Activated T-cell treated with anti-CD3 and anti-CD28 coated beads, Interleukin-2, amount 50 U/mL, for 72 hours (primary cell): ENCODE data around the gene MPHOSPH10. TPM values are rescaled to one million over a fixed set of nuclear protein-coding genes. Genes with fewer than 3 reads are reported as not detected.
A peak's percentile ranks its signal among the peaks of the same experiment; 100 is the strongest.
"Not testable (repeated sequence)": the region's sequence is repeated elsewhere in the genome, so short reads cannot be mapped to it uniquely, and the experiment has no call there.

ENCODE experiments used
- ATAC-seq, 2 donors: fragments of 150-1000 bp; cut with Tn5 transposase; replicated peaks in 1 of 2; 2 replicates each; pipeline ENCODE4 v1.10.0; 2021; ENCODE audit warnings: moderate library complexity in 2 of 2, mild to moderate bottlenecking in 1 of 2
- DNase-seq, 2 donors: peaks; one replicate each; pipeline ENCODE4 v3.0.0; 2021 to 2022; ENCODE audit warnings: mixed read lengths in 1 of 2
- H3K27ac Mint-ChIP-seq: one replicate; pipeline ENCODE4 v1.8.0; 2022; ENCODE audit warnings: mild to moderate bottlenecking, moderate library complexity, mixed read lengths
- H3K27me3 Mint-ChIP-seq: one replicate; pipeline ENCODE4 v1.8.0; 2022; ENCODE audit warnings: low read depth, mixed read lengths
- H3K36me3 Mint-ChIP-seq, 2 donors: one replicate each; pipeline ENCODE4 v1.8.0; 2022; ENCODE audit warnings: mixed read lengths in 2 of 2, mild to moderate bottlenecking in 1 of 2; ENCODE audit not compliant: insufficient read depth in 2 of 2
- H3K4me1 Mint-ChIP-seq: one replicate; pipeline ENCODE4 v1.8.0; 2022; ENCODE audit warnings: low read depth, mixed read lengths
- H3K4me3 Mint-ChIP-seq, 2 donors: one replicate each; pipeline ENCODE4 v1.8.0; 2022; ENCODE audit warnings: mild to moderate bottlenecking in 2 of 2, mixed read lengths in 2 of 2, moderate library complexity in 2 of 2
- H3K9me3 Mint-ChIP-seq, 2 donors: one replicate each; pipeline ENCODE4 v1.8.0; 2022; ENCODE audit warnings: mixed read lengths in 2 of 2
- total RNA-seq, 2 donors: library from RNA; stranded (reverse); gene quantifications; one replicate each; pipeline ENCODE4 v1.2.3, GENCODE V29; 2022

The MPHOSPH10 gene
- total RNA-seq, 2 donors from 2014 or later = 35.0 to 35.8 TPM

GRCh38 chr2:71129902-71130151 is 607 bp upstream of the MPHOSPH10 start:
- ATAC-seq = peak; percentile 58

GRCh38 chr2:71130905-71131244 is 441 bp downstream of the MPHOSPH10 start:
- no peaks in the 10 kb centered on the region for H3K9me3 Mint-ChIP-seq
- H3K27ac Mint-ChIP-seq = no peak overlapping the region
- peak in 1 of 2 donors; percentile 14 for DNase-seq
- H3K27me3 Mint-ChIP-seq = no peaks in the 10 kb centered on the region
- H3K4me1 Mint-ChIP-seq = peaks cover 18% of the 10 kb centered on the region
- peaks cover 3 to 4% of the 10 kb centered on the region in 2 donors for H3K36me3 Mint-ChIP-seq
- ATAC-seq = peak; percentile 27 to 29
- H3K4me3 Mint-ChIP-seq = no peak overlapping the region

More at GRCh38 chr2:71129902-71130151, 607 bp upstream of the MPHOSPH10 start:
- H3K9me3 Mint-ChIP-seq = no peaks in the 10 kb centered on the region
- DNase-seq = no peak
- peaks cover 3% of the 10 kb centered on the region in 2 donors for H3K36me3 Mint-ChIP-seq
- no peak overlapping the region for H3K4me3 Mint-ChIP-seq
- H3K27ac Mint-ChIP-seq = no peak overlapping the region
- H3K4me1 Mint-ChIP-seq = peaks cover 18% of the 10 kb centered on the region
- H3K27me3 Mint-ChIP-seq = no peaks in the 10 kb centered on the region

- not testable (repeated sequence) for H3K27ac Mint-ChIP-seq, DNase-seq, ATAC-seq, H3K36me3 Mint-ChIP-seq, H3K4me3 Mint-ChIP-seq, H3K9me3 Mint-ChIP-seq, H3K27me3 Mint-ChIP-seq
- H3K4me1 Mint-ChIP-seq = peaks cover 18% of the 10 kb centered on the region
These were observed 1.1 kb downstream of the MPHOSPH10 start for GRCh38 chr2:71131387-71132166.

- no peak overlapping the region for H3K4me3 Mint-ChIP-seq
- H3K4me1 Mint-ChIP-seq = peaks cover 12% of the 10 kb centered on the region
- H3K36me3 Mint-ChIP-seq = peaks cover 7 to 15% of the 10 kb centered on the region in 2 donors
- H3K27me3 Mint-ChIP-seq = no peaks in the 10 kb centered on the region
- no peak overlapping the region for H3K27ac Mint-ChIP-seq
- DNase-seq (no peak), ATAC-seq (no peak)
- no peaks in the 10 kb centered on the region for H3K9me3 Mint-ChIP-seq
These were observed 3.2 kb downstream of the MPHOSPH10 start for GRCh38 chr2:71133603-71134002.

- Mint-ChIP-seq H3K27me3 (no peaks in the 10 kb centered on the region), H3K36me3 (peaks cover 5 to 21% of the 10 kb centered on the region in 2 donors), H3K4me1 (peaks cover 5% of the 10 kb centered on the region), H3K9me3 (no peaks in the 10 kb centered on the region), H3K4me3 (no peak overlapping the region), H3K27ac (no peak overlapping the region)
- ATAC-seq (no peak), DNase-seq (no peak)
These were observed 5.7 kb downstream of the MPHOSPH10 start for GRCh38 chr2:71136174-71136573.

- ATAC-seq (no peak), DNase-seq (no peak)
- Mint-ChIP-seq H3K9me3 (no peaks in the 10 kb centered on the region), H3K36me3 (peaks cover 6 to 39% of the 10 kb centered on the region in 2 donors), H3K27ac (no peak overlapping the region), H3K4me1 (no peaks in the 10 kb centered on the region), H3K27me3 (no peaks in the 10 kb centered on the region), H3K4me3 (no peak overlapping the region)
These were observed 13.3 kb downstream of the MPHOSPH10 start for GRCh38 chr2:71143782-71144181.

- DNase-seq = no peak
- no peaks in the 10 kb centered on the region for H3K27me3 Mint-ChIP-seq
- H3K4me1 Mint-ChIP-seq = no peaks in the 10 kb centered on the region
- peak overlapping the region; percentile 48 for H3K27ac Mint-ChIP-seq
- no peaks in the 10 kb centered on the region for H3K9me3 Mint-ChIP-seq
- no peak overlapping the region for H3K4me3 Mint-ChIP-seq
- H3K36me3 Mint-ChIP-seq = peaks cover 6 to 39% of the 10 kb centered on the region in 2 donors
- ATAC-seq = no peak
These were observed 18.2 kb downstream of the MPHOSPH10 start for GRCh38 chr2:71148506-71149063.

GRCh38 chr2:71150082-71150816 is 19.8 kb downstream of the MPHOSPH10 start:
- ATAC-seq (no peak), DNase-seq (no peak)
- no peaks in the 10 kb centered on the region for H3K27me3 Mint-ChIP-seq
- H3K4me3 Mint-ChIP-seq = no peak overlapping the region
- H3K36me3 Mint-ChIP-seq = peaks cover 3 to 26% of the 10 kb centered on the region in 2 donors
- no peaks in the 10 kb centered on the region for H3K9me3 Mint-ChIP-seq
- H3K4me1 Mint-ChIP-seq = no peaks in the 10 kb centered on the region
- no peak overlapping the region for H3K27ac Mint-ChIP-seq

GRCh38 chr2:71151620-71152019 is 21.2 kb downstream of the MPHOSPH10 start:
- Mint-ChIP-seq H3K27ac (no peak overlapping the region), H3K9me3 (no peaks in the 10 kb centered on the region), H3K4me1 (no peaks in the 10 kb centered on the region), H3K27me3 (peaks cover 6% of the 10 kb centered on the region), H3K4me3 (no peak overlapping the region), H3K36me3 (peaks cover 0 to 17% of the 10 kb centered on the region in 2 donors)
- DNase-seq (no peak), ATAC-seq (peak; percentile 21 to 37)

- H3K27me3 Mint-ChIP-seq = peaks cover 6% of the 10 kb centered on the region
- H3K4me3 Mint-ChIP-seq = no peak overlapping the region
- no peaks in the 10 kb centered on the region for H3K9me3 Mint-ChIP-seq
- no peak overlapping the region for H3K27ac Mint-ChIP-seq
- ATAC-seq = no peak
- H3K36me3 Mint-ChIP-seq = peaks cover 0 to 10% of the 10 kb centered on the region in 2 donors
- peaks cover 7% of the 10 kb centered on the region for H3K4me1 Mint-ChIP-seq
- DNase-seq = no peak
These were observed 23.3 kb downstream of the MPHOSPH10 start for GRCh38 chr2:71153585-71154224.

- no peak overlapping the region for H3K4me3 Mint-ChIP-seq
- H3K27ac Mint-ChIP-seq = no peak overlapping the region
- H3K36me3 Mint-ChIP-seq = peaks cover 0 to 4% of the 10 kb centered on the region in 2 donors
- peaks cover 6% of the 10 kb centered on the region for H3K27me3 Mint-ChIP-seq
- ATAC-seq (no peak), DNase-seq (no peak)
- H3K9me3 Mint-ChIP-seq = no peaks in the 10 kb centered on the region
- H3K4me1 Mint-ChIP-seq = peaks cover 7% of the 10 kb centered on the region
These were observed 23.8 kb downstream of the MPHOSPH10 start for GRCh38 chr2:71154279-71154678.

GRCh38 chr2:71154798-71155197 is 24.4 kb downstream of the MPHOSPH10 start:
- H3K4me3 Mint-ChIP-seq = no peak overlapping the region

GRCh38 chr2:71155846-71156245 is 25.4 kb downstream of the MPHOSPH10 start:
- Mint-ChIP-seq H3K36me3 (no peaks in the 10 kb centered on the region), H3K4me1 (peaks cover 7% of the 10 kb centered on the region), H3K27ac (no peak overlapping the region), H3K4me3 (no peak overlapping the region), H3K9me3 (no peaks in the 10 kb centered on the region), H3K27me3 (peaks cover 6% of the 10 kb centered on the region)
- ATAC-seq = no peak
- DNase-seq = no peak

More at GRCh38 chr2:71154798-71155197, 24.4 kb downstream of the MPHOSPH10 start:
- H3K4me1 Mint-ChIP-seq = peaks cover 7% of the 10 kb centered on the region
- peaks cover 0 to 4% of the 10 kb centered on the region in 2 donors for H3K36me3 Mint-ChIP-seq
- peak; percentile 34 to 46 for DNase-seq
- no peaks in the 10 kb centered on the region for H3K9me3 Mint-ChIP-seq
- ATAC-seq = peak; percentile 77 to 85
- H3K27ac Mint-ChIP-seq = no peak overlapping the region
- peaks cover 6% of the 10 kb centered on the region for H3K27me3 Mint-ChIP-seq
